Epithelial cell of proximal tubule (primary cell): ENCODE data around the gene FOXF2. TPM values are rescaled to one million over a fixed set of nuclear protein-coding genes. Genes with fewer than 3 reads are reported as not detected.
"Not testable (repeated sequence)": the region's sequence is repeated elsewhere in the genome, so short reads cannot be mapped to it uniquely, and the experiment has no call there.

Source experiments
- DNase-seq: peaks from one replicate; pipeline ENCODE4 v3.0.0-alpha.2; 2011; ENCODE audit warnings: low read depth
- H3K4me3 ChIP-seq: 2 replicates; pipeline ENCODE4 v1.5.1; 2011; ENCODE audit warnings: low read depth, mild to moderate bottlenecking, low read length
- total RNA-seq: library from RNA; depleted of rRNA; stranded (reverse); fragments of >200 nt; gene quantifications from 2 replicates; pipeline ENCODE4 v1.2.3, GENCODE V29; 2015
- TF ChIP-seq, protein P1 (sequence below): conservative IDR thresholded peaks from 2 replicates; pipeline ENCODE4 v1.5.1; 2012; ENCODE audit warnings: low read depth, mild to moderate bottlenecking, low read length

Gene FOXF2
- total RNA-seq, 1 donor from 2014 or later: not detected

DNA sequence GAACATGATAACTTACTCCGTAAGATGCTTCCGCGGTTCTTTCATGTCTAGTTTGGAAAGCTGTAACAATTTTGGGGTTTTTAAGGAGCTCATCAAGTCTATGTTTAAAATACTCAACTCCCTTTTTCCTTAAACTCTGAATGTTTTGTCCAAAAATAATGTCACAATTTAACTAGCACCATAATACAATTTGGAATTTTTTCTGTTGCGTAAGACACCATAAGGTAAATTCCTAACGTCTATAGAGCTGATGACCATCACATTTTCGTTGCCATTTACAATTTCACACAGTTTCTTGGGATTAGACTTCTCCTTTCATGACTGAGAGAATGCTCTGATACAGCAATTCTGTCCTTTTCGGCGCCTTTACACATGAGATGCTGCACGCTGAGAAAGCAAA, 26.7 kb upstream of the FOXF2 start:
- TF ChIP-seq, protein P1, sequence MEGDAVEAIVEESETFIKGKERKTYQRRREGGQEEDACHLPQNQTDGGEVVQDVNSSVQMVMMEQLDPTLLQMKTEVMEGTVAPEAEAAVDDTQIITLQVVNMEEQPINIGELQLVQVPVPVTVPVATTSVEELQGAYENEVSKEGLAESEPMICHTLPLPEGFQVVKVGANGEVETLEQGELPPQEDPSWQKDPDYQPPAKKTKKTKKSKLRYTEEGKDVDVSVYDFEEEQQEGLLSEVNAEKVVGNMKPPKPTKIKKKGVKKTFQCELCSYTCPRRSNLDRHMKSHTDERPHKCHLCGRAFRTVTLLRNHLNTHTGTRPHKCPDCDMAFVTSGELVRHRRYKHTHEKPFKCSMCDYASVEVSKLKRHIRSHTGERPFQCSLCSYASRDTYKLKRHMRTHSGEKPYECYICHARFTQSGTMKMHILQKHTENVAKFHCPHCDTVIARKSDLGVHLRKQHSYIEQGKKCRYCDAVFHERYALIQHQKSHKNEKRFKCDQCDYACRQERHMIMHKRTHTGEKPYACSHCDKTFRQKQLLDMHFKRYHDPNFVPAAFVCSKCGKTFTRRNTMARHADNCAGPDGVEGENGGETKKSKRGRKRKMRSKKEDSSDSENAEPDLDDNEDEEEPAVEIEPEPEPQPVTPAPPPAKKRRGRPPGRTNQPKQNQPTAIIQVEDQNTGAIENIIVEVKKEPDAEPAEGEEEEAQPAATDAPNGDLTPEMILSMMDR: no peak
- DNase-seq: no peak
- no peak overlapping the region for H3K4me3 ChIP-seq

DNA sequence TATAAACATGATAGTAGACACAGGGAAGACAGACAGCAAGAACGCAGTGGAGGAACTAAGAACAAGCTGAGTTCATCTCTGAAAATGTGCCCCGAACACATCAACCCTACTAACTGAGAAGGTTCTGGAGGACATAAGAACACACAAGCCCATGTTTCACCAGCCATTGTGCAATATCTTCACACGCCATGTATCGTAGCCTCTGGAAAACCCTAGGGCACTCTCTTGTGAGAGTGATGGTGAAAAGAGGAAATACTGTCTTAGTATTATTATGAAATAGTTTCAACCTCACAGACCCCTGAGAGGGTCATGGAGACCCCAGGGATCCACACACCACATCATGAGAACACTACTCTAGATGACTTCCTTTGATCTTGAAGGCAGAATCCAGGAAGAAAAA, 26.1 kb upstream of the FOXF2 start:
- DNase-seq: no peak
- TF ChIP-seq, protein P1: no peak
- no peak overlapping the region for H3K4me3 ChIP-seq

DNA sequence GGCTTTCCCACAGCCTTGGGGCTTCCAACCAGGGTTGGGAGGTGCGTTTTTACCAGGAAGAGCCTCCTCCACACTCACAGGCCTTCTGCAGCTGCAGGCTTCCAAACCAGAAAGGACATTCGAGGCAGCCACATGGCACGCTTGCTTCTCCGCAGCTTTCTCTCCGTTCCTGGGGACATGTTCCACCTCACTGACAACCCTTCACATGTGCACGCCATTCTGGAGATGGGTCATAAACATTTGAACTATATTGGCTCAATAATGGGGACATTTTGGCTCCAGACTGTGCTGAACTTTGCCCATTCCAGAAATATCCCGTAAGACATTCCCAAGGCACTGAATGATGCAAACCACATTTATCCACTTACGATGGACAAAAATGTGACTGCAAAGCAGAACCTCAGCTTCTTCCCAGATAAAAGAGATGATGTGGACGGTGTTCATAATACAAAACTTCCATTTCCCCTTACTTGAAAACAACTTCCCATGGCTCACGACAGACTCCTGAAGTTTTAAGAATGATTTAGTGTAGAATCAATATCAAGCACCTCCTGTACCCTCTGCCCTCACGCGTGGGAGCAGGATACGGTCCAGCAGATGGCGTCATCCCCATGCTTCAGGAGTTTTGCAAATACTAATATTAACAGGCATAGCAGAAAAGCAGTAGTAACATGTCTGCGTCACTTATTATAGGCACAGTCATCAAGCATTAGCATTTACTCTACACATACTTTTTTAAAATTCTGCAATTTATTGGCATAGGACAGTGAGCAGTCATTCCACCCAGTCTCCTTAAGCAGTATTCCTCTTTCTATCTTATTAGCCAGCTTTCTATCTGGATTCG, 25.4 kb upstream of the FOXF2 start:
- peak; percentile 37 for DNase-seq
- TF ChIP-seq, protein P1: peak; percentile 47
- no peak overlapping the region for H3K4me3 ChIP-seq

DNA sequence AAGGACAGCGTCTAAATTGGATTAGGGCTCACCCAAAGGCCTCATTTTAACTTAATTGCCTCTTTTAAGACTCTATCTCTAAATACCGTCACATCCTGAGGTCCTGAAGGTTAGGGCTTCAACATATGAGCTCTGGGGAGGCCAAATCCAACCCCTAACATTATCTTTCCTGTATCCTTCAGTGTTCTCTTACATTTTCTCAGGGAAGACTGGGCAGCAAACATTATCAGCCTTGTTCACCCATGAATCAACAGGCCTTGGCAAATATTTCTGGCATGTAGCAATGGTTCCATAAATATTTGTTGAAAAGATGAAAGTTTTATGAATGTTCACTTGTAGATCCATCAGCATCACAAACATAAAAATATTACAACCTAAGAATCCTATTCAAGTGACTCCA, 24.6 kb upstream of the FOXF2 start:
- TF ChIP-seq, protein P1: no peak
- no peak overlapping the region for H3K4me3 ChIP-seq
- no peak for DNase-seq

DNA sequence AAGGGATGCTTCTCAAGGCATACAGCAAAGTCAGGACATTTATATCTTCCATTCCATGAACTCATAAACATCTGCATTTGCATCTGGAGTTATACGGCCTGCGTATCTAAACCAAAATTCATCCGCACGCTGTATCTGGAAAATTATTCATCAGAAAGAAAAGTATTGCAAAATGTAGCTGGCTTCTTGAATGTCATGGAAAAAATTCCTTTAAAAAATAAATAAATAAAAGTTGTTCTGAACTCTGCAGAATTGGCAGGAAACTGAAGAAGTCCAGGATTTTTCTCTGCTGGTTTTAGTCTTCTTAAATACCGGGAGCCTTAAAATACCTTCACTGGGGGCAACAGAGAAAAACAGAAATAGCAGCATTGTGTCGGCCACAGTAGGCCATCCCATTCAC, 23.7 kb upstream of the FOXF2 start:
- no peak overlapping the region for H3K4me3 ChIP-seq
- no peak for DNase-seq
- TF ChIP-seq, protein P1: no peak

DNA sequence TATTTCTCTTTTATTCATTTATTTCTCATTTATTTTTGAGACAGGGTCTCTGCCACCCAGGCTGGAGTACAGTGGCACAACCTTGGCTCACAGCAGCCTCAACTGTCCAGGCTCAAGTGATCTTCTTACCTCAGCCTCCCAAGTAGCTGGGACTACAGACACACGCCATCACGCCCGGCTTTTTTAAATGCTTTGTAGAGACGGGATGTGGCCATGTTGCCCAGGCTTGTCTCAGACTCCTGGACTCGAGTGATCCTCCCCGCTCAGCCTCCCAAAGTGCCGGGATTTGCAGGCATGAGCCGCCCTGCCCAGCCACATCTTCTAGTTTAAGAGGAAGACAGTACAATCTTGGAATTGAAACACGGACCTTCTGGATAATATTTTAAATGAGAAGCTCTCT, 21.6 kb upstream of the FOXF2 start:
- DNase-seq: no peak
- TF ChIP-seq, protein P1: no peak
- H3K4me3 ChIP-seq: no peak overlapping the region

DNA sequence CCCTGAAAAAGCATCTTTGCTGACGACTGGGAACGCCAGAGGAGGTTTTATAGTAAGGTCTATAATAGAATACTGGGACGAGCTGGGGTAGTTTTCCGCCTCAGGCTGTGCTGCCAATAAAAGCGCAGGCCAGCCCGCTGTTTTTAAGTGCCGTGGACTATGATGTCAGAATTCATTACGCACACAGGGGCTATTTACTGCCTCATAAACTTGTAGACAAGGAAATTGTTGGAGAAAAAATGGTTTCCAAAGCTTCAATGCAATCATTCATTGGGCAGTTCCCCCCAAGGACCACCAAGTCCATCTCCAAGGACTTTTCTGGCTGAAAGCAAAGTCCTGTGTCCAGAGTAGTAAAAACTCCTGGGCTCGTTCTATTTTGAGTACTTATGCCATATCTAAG, 20.4 kb upstream of the FOXF2 start:
- DNase-seq: no peak
- TF ChIP-seq, protein P1: no peak
- H3K4me3 ChIP-seq: no peak overlapping the region

DNA sequence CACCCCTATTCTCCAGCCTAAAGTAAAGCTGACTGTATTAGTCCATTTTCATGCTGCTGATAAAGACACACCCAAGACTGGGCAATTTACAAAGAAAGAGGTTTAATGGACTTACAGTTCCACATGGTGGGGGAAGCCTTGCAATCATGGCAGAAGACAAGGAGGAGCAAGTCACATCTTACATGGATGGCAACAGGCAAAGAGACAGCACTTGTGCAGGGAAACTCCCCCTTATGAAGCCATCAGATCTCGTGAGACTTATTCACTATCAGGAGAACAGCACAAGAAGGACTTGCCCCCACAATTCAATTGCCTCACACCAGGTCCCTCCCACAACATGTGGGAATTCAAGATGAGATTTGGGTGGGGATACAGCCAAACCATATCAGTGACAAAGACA, 19.7 kb upstream of the FOXF2 start:
- not testable (repeated sequence) for H3K4me3 ChIP-seq, DNase-seq
